Epithelial cell of proximal tubule (primary cell): ENCODE results near the gene ATP2B2. TPM values are rescaled to one million over a fixed set of nuclear protein-coding genes. Genes with fewer than 3 reads are reported as not detected.
"Not testable (repeated sequence)": the region's sequence is repeated elsewhere in the genome, so short reads cannot be mapped to it uniquely, and the experiment has no call there.

Experiments used
- DNase-seq: peaks from one replicate; pipeline ENCODE4 v3.0.0-alpha.2; 2011; ENCODE audit warnings: low read depth
- H3K4me3 ChIP-seq: 2 replicates; pipeline ENCODE4 v1.5.1; 2011; ENCODE audit warnings: low read depth, mild to moderate bottlenecking, low read length
- total RNA-seq: library from RNA; depleted of rRNA; stranded (reverse); fragments of >200 nt; gene quantifications from 2 replicates; pipeline ENCODE4 v1.2.3, GENCODE V29; 2015
- TF ChIP-seq, protein P1 (sequence below): conservative IDR thresholded peaks from 2 replicates; pipeline ENCODE4 v1.5.1; 2012; ENCODE audit warnings: low read depth, mild to moderate bottlenecking, low read length

ATP2B2 gene
- total RNA-seq, 1 donor from 2014 or later: not detected

DNA sequence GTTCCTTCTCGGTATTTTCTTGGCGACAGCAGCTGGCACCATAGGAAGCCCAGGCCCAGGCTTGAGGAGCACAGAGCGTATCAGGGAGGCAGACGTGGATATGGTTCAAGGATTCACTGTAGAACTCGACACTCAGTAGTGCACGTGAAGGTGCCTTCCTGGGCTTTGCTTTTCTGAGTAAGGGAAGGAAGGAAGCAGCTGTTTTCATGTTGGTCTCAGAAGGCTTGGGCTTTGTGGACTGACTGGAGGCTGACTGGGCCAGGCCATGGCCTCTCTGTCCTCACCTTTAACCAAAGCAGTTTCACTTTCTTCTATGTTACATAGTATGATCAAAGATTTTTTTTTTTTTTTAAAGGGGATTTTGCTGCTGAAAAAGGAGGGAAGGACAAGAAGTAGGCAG is 205.7 kb downstream of the ATP2B2 start:
- TF ChIP-seq, protein P1, sequence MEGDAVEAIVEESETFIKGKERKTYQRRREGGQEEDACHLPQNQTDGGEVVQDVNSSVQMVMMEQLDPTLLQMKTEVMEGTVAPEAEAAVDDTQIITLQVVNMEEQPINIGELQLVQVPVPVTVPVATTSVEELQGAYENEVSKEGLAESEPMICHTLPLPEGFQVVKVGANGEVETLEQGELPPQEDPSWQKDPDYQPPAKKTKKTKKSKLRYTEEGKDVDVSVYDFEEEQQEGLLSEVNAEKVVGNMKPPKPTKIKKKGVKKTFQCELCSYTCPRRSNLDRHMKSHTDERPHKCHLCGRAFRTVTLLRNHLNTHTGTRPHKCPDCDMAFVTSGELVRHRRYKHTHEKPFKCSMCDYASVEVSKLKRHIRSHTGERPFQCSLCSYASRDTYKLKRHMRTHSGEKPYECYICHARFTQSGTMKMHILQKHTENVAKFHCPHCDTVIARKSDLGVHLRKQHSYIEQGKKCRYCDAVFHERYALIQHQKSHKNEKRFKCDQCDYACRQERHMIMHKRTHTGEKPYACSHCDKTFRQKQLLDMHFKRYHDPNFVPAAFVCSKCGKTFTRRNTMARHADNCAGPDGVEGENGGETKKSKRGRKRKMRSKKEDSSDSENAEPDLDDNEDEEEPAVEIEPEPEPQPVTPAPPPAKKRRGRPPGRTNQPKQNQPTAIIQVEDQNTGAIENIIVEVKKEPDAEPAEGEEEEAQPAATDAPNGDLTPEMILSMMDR: no peak
- no peak for DNase-seq

DNA sequence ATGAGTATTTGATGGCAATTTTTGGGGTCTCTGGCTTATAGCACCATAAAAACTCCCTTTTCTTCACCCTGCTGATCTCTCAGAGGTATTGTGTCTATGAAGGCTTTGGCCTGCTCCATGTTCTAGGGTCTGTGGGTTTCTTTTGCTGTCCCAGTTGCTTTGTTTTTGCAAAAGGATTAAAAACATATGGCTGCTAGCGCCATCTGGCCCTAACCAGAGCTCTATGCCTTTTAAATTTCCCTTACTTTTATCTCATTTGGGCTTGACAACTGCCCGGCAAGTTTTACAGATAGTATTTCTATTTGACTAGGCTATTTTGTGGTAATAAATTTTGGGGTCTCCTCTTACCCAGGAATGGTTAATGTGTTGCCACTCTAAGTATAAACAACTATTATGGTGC is 206.2 kb downstream of the ATP2B2 start:
- H3K4me3 ChIP-seq: no peak overlapping the region
- DNase-seq: no peak
- TF ChIP-seq, protein P1: no peak

More for the DNA sequence above, 205.7 kb downstream of the ATP2B2 start:
- H3K4me3 ChIP-seq: no peak overlapping the region

DNA sequence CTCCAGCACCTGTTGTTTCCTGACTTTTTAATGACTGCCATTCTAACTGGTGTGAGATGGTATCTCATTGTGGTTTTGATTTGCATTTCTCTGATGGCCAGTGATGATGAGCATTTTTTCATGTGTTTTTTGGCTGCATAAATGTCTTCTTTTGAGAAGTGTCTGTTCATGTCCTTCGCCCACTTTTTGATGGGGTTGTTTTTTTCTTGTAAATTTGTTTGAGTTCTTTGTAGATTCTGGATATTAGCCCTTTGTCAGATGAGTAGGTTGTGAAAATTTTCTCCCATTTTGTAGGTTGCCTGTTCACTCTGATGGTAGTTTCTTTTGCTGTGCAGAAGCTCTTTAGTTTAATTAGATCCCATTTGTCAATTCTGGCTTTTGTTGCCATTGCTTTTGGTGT is 207.3 kb downstream of the ATP2B2 start:
- H3K4me3 ChIP-seq, DNase-seq: not testable (repeated sequence)

DNA sequence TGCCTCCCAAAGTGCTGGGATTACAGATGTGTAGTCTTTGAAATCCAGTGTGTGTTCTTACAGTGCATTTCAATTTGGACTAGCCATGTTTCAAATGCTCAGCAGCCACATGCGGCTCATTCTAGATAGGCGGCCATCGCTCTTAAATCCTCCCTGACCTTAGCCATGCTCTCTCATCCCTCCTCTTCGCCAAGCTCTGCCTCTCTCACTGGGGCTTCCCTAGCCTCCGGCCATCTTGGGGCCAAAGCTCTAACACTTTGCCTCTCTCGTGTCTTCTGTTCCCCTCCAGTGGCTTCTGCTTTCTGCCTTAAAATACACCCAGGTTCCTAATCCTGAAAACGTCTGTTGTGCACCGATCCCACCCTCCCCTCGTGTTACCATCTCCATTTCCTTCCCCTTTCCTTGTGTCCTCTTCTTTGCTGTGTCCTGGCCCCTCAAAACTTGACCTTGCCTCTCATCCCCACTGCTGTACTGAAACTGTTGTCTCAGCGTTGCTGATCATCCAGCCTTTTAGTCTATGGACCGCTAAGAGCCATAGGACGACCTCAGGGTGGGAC is 211.3 kb downstream of the ATP2B2 start:
- no peak for DNase-seq

DNA sequence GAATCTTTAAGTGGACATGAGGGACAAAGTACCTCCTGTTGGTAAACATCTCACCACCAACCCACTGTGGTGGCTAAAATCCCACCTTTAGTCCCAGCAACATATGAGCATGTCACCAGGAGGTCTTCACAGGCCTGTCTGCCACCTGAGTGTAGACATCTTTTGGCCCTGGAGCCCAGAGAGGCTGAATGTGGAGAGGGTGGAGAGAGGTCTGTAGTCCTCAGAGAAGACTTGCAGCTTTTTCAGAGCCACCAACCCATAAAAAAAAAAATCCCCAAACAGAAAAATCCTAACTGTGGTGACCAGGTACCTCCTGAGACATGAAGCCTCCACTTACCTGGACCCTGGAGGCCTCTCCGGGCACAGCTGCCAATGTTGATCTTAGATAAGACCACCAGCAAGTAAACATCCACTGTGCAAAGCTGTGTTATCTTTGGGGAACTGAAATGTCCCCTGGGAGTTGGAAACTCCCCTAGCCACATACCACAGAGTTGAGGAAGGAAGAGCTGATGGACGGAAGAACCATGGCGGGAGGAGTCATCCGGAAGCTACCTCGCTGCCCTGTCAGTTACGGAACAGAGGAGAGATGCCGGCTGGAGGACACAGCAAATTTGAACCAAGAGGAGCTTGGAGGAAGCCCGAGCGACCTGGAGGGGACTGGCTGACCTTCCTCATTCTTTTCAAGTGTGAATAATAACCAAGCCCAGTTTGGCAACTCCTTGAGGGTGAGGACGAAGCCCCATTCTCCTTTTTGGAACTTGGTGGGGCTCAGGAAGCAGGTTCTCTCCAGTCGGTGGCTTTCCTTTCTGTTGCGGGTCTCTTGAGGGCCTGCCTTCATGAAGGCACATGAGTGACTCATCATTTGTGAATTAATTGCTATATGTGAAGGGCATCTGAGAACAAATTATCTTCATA is 212.6 kb downstream of the ATP2B2 start, which contains the start of gene GHRL:
GHRL (minus strand) TSS at position 443 of the 915 bp plus-strand sequence. CDS start 2,767 bp downstream, outside the sequence.
- no peak within 1 kb of the TSS for H3K4me3 ChIP-seq
- no peak for DNase-seq
- TF ChIP-seq, protein P1: no peak

More for the DNA sequence above, 211.3 kb downstream of the ATP2B2 start:
- H3K4me3 ChIP-seq: no peak overlapping the region
- TF ChIP-seq, protein P1: no peak

DNA sequence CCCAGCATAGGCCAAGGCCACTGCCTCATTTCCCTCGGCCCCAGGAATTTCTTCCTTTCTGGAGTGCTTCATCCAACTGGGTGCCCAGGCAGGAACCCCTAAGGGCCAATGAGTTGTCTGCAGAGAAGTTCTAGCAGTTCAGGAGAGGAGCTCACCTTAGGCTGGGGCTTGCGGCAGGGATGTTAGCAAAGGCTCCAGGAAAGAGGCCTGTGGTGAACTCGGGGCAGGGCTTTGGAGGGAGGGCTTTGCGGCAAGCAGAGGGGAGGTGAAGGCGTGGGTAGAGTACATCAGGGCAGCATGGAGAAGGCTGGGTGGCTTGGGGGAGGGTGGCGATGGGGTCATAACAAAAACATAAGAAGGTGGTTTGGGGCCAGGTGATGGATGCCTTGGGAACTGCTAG is 213.7 kb downstream of the ATP2B2 start:
- no peak for DNase-seq
- TF ChIP-seq, protein P1: no peak
- H3K4me3 ChIP-seq: no peak overlapping the region

DNA sequence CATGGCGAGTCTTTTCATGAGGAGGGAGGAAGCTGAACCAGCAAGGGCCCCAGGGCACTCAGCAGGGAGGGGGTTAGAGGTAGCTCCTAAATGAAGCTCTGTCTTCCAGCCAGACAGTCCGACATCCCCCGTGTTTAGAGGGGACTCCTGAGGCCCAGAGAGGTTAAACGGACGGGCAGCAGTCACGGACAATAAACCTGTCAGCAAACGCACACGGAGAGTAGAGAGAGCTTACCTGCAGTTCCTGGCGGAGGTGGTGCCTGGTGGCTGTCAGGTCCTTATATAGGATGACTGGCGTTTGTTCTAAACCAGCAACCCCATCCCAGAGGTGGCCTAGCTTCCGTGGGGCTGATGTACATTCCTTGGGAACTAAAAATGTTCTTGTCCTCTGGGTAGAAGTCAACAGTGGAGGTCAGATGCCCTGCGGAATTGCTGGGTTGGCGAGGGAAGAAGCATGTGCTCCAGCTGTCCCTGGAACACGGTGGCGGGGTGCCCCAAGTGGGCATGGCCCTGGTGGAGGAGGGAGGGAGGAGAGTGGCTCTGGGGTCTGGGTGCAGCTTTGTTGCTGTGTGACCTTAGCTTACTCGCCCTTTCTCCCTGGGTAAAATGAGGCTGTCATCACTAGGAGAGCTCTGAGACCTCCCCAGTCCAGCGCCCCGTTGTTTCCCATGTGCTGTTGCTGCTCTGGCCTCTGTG is 214.8 kb downstream of the ATP2B2 start:
- no peak overlapping the region for H3K4me3 ChIP-seq
- DNase-seq: no peak
- TF ChIP-seq, protein P1: no peak
